ENCODE data around the gene CNTNAP2.

DNA sequence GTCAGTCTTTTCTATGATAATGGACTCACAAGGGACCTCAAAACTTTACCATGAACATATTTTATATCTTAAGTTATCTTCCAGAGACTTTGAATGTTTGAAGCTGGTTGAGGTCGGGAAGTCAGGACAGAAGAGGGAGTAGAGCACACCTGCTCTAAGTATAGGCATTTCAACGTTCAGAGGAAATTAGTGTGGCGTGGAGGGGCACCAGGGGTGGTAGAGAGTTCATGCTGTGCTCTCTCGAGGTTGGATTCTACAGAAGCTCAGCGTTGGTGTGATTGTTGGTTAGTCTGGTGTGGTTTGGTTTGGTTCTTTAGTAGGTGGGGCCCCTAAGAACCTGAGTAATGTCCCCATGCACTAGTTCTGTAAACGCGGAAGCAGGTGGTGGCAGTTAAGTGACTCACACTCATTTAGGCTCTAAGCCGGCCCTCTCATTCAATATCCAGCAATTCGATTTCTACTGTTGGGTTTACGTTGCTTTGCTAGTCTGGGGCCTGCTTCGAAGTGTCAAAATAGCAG, 19.8 kb downstream of the CNTNAP2 start:
- TF ChIP-seq, protein P1, sequence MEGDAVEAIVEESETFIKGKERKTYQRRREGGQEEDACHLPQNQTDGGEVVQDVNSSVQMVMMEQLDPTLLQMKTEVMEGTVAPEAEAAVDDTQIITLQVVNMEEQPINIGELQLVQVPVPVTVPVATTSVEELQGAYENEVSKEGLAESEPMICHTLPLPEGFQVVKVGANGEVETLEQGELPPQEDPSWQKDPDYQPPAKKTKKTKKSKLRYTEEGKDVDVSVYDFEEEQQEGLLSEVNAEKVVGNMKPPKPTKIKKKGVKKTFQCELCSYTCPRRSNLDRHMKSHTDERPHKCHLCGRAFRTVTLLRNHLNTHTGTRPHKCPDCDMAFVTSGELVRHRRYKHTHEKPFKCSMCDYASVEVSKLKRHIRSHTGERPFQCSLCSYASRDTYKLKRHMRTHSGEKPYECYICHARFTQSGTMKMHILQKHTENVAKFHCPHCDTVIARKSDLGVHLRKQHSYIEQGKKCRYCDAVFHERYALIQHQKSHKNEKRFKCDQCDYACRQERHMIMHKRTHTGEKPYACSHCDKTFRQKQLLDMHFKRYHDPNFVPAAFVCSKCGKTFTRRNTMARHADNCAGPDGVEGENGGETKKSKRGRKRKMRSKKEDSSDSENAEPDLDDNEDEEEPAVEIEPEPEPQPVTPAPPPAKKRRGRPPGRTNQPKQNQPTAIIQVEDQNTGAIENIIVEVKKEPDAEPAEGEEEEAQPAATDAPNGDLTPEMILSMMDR (conservative IDR thresholded peaks at IDR 0.05 in 1 of 2, IDR thresholded peaks at IDR 0.05 in 1 of 2; ENCODE audit: low read depth in 1 of 2, low read length in 2 of 2): no peak
- TF ChIP-seq EZH2 (IDR thresholded peaks at IDR 0.05; ENCODE audit: low read length, missing control alignments): no peak

All from fibroblast of lung (primary cell).